Uterus (tissue), 4 donors: ENCODE measurements around the gene ZNF763. TPM values are rescaled to one million over a fixed set of nuclear protein-coding genes. Genes with fewer than 3 reads are reported as not detected.
"Not testable (repeated sequence)": the region's sequence is repeated elsewhere in the genome, so short reads cannot be mapped to it uniquely, and the experiment has no call there.

Source experiments
- DNase-seq, 2 donors: peaks; one replicate each; pipeline ENCODE4 v3.0.0-alpha.2; 2019 to 2020
- H3K27ac ChIP-seq, 2 donors: fragments of 200-600 bp; sonication (generic); 1 replicate in 1 of 2; 2 replicates in 1 of 2; pipeline ENCODE4 v1.5.1; 2016 to 2018
- H3K27me3 ChIP-seq, 2 donors: fragments of 200-600 bp; sonication (generic); one replicate each; pipeline ENCODE4 v1.5.1; 2018 to 2019; ENCODE audit warnings: control low read depth in 1 of 2
- H3K36me3 ChIP-seq, 2 donors: fragments of 200-600 bp; sonication (generic); one replicate each; pipeline ENCODE4 v1.5.1; 2019; ENCODE audit warnings: control low read depth in 1 of 2
- H3K4me1 ChIP-seq, 2 donors: fragments of 200-600 bp; sonication (generic); one replicate each; pipeline ENCODE4 v1.5.1; 2018 to 2019; ENCODE audit warnings: control low read depth in 1 of 2
- H3K4me3 ChIP-seq, 2 donors: fragments of 200-600 bp; sonication (generic); 1 replicate in 1 of 2; 2 replicates in 1 of 2; pipeline ENCODE4 v1.5.1; 2018 to 2019; ENCODE audit warnings: mild to moderate bottlenecking in 1 of 2
- H3K9me3 ChIP-seq, 2 donors: fragments of 200-600 bp; sonication (generic); one replicate each; pipeline ENCODE4 v1.5.1; 2019; ENCODE audit warnings: control low read depth in 1 of 2
- POLR2A ChIP-seq, 2 donors: fragments of 450-650 bp; IDR thresholded peaks; one replicate each; pipeline ENCODE4 v1.6.1; 2016; ENCODE audit warnings: antibody characterized with exemption in 2 of 2, mild to moderate bottlenecking in 1 of 2, moderate library complexity in 1 of 2
- intact Hi-C: fragments of 100-400 bp; cut with DNase I; formaldehyde crosslinking; loops from one replicate; pipeline ENCODE4 v1.15.1; 2023; ENCODE audit warnings: low total_unique reads
- total RNA-seq, 4 donors: library from RNA; depleted of rRNA in 3 of 4; stranded (reverse); fragments of >200 nt in 3 of 4; gene quantifications; one replicate each; pipeline versions ENCODE4 v1.1.0 to v1.2.4, GENCODE V29; 2014 to 2023
- TF ChIP-seq, protein P1 (sequence below), 4 experiments: fragments of 200-600 bp in 2 of 4; fragments of 450-650 bp in 2 of 4; sonication (generic) in 2 of 4; IDR thresholded peaks; one replicate each; pipeline ENCODE4 v1.5.1; 2016 to 2019; ENCODE audit warnings: antibody characterized with exemption in 4 of 4, mild to moderate bottlenecking in 2 of 4, moderate library complexity in 1 of 4
- donor health status: DM: yes; HTN: yes; CAD: no.

ZNF763 gene
- 1 to 10 TPM in 3 of 4 donors, under 1 TPM in 1; 0.88 to 6.0 (median 1.7) TPM for total RNA-seq

DNA sequence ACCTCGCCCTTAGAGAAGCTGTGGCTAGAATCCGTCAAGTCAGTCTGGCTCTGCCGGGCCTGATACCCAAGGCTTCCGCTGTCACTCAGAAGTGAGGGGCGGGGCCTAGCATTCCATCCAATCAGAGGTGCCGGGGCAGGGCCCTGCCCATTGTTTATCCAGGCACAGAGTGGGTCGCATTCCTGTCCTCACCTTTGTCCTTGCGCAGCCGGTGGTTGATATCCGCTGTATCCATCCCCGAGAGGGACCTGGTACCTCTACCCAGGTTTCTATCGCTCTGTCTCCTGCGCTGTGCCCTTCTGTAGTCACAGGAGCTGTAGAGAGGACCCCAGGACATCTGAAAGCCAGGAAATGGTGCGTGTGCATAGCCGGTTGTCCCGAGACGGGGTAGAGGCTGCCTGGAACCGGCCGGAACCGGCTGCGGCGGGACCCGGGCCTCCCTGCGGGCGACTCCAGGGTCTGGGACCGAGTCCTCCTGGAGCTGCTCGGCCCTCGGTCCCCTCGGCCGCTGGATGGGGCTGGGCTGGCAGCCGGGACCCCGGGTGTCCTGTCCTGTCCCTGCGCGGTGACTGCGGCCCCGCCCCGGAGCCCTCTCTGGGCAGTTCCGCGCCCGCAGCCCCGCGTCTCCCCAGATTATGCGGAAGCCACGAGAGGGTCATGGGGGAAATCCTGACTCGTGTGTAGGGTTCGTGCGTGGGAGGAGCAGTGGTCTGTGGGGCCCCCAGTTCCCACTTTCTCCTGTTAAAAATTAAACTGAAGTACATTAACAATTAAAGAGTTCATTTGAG lies at the start of gene ZNF763:
Gene ZNF763 (plus strand): TSS at position 183 of the 788 bp plus-strand sequence. CDS start 169 bp downstream, at position 352.
- Histone ChIP-seq H3K36me3 (no peaks in the 10 kb centered on the region), H3K27me3 (no peaks in the 10 kb centered on the region), H3K4me3 (peak within 1 kb of the TSS; percentile 52 to 79), H3K9me3 (no peaks in the 10 kb centered on the region), H3K27ac (peak within 1 kb of the TSS; percentile 89 to 99), H3K4me1 (peaks cover 0 to 6% of the 10 kb centered on the region in 2 donors)
- TF ChIP-seq POLR2A (IDR thresholded peaks at IDR 0.05) = peak; percentile 50 to 63
- TF ChIP-seq, protein P1, sequence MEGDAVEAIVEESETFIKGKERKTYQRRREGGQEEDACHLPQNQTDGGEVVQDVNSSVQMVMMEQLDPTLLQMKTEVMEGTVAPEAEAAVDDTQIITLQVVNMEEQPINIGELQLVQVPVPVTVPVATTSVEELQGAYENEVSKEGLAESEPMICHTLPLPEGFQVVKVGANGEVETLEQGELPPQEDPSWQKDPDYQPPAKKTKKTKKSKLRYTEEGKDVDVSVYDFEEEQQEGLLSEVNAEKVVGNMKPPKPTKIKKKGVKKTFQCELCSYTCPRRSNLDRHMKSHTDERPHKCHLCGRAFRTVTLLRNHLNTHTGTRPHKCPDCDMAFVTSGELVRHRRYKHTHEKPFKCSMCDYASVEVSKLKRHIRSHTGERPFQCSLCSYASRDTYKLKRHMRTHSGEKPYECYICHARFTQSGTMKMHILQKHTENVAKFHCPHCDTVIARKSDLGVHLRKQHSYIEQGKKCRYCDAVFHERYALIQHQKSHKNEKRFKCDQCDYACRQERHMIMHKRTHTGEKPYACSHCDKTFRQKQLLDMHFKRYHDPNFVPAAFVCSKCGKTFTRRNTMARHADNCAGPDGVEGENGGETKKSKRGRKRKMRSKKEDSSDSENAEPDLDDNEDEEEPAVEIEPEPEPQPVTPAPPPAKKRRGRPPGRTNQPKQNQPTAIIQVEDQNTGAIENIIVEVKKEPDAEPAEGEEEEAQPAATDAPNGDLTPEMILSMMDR (IDR thresholded peaks at IDR 0.05) = peak in 1 of 4 experiments; percentile 17
- DNase-seq = peak; percentile 91 to 93
- intact Hi-C loops = loop anchor here (2.0 kb wide), 1 partner anchor 24 kb away; no protein-coding TSS in a partner anchor

DNA sequence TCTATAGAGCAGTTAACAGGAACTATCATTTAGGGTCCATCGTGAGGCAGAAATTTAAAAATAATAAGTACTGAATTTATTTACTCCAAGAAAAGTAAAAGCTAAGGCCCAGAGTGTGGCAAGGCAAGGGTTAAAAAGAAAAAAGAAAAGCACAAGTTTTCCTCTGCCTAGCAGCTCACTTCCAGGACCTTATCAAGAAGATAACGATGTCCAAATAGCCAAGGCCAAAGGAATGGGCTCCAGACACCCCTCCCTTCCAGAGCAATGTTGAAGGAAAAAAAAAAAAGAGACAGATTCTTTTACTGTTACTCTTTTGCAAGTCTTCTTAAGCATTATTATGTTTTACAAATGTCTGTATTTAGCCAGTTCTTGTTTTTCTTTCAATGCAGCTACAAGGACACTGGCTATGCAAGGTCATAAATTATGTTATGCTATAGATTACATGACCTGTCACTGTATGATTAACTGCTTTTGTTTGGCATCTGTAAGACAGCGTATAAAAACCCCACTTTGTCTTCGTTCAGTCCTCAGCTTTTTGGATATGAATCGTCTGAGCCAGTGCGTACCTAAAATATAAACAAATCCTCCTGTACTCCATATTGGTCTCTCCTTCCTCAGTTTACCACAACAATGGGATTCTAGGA lies 42.9 kb upstream of the ZNF763 start:
- TF ChIP-seq, protein P1 (IDR thresholded peaks at IDR 0.05) = no peak
- TF ChIP-seq POLR2A (IDR thresholded peaks at IDR 0.05) = no peak
- H3K27me3 ChIP-seq = no peaks in the 10 kb centered on the region
- no peak for DNase-seq
- H3K4me3 ChIP-seq = no peak overlapping the region
- intact Hi-C loops = no loop called here
- peaks cover 0 to 6% of the 10 kb centered on the region in 2 donors for H3K4me1 ChIP-seq
- H3K27ac ChIP-seq = no peak overlapping the region
- no peaks in the 10 kb centered on the region for H3K36me3 ChIP-seq
- no peaks in the 10 kb centered on the region for H3K9me3 ChIP-seq

GRCh38 chr19:11924886-11925650 lies 39.8 kb upstream of the ZNF763 start, which contains the start of gene ZNF700:
ZNF700 (plus strand) TSS chr19:11925107; CDS start chr19:11925211, 104 bp downstream.
- DNase-seq = peak; percentile 94 to 96
- Histone ChIP-seq H3K27me3 (no peaks in the 10 kb centered on the region), H3K9me3 (no peaks in the 10 kb centered on the region), H3K36me3 (no peaks in the 10 kb centered on the region), H3K4me1 (peaks cover 0 to 6% of the 10 kb centered on the region in 2 donors), H3K27ac (peak within 1 kb of the TSS; percentile 90 to 92), H3K4me3 (peak within 1 kb of the TSS; percentile 65 to 91)
- intact Hi-C loops = loop anchor here (2.0 kb wide), 1 partner anchor 64 kb away; no protein-coding TSS in a partner anchor
- TF ChIP-seq, protein P1 (IDR thresholded peaks at IDR 0.05) = no peak
- TF ChIP-seq POLR2A (IDR thresholded peaks at IDR 0.05) = peak; percentile 49 to 56

DNA sequence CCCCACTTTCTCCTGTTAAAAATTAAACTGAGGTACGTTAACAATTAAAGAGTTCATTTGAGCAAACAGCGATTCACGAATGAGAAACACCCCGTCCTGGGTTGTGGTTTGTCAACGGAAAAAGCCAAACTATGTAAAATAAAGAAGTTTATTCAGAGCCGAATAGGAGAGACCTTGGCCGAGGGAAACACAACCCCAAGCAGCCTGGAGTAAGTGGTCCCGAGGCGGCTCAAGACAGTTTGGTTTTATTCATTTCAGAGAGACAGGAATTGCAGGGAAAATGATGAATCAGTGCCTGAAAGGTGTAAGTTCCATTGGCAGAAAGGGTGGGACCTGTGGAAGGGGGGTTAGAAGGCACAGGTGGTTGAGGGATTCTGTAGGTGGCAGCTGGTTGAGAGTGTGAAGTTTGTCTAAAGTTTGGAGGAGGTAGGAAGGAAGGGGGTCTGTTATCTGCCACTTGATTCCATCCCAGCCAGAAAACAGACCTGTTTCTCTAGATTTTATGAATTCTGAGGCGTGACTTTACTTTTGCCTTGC lies 39.1 kb upstream of the ZNF763 start:
- not testable (repeated sequence) for DNase-seq, H3K4me1 ChIP-seq, H3K36me3 ChIP-seq, H3K9me3 ChIP-seq, H3K27me3 ChIP-seq
- intact Hi-C loops = loop anchor here (2.0 kb wide), 1 partner anchor 63 kb away; no protein-coding TSS in a partner anchor
- H3K27ac ChIP-seq = peak overlapping the region; percentile 90 to 92
- peak overlapping the region; percentile 65 to 91 for H3K4me3 ChIP-seq

DNA sequence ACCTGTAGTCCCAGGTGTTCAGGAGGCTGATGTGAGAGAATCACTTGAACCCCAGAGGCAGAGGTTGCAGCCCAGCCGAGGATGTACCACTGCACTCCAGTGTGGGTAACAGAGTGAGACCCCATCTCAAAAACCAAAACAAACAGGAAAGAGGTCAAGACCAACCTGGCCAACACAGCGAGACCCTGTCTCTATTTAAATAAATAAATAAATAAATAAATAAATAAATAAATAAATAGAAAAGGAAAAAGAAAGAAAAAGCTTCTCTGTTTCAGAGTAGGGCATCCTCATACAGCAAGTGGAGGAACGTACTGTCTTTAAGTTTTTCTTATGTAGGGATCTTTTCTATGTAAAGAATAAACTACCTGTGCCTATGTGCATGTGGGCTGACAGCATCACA lies 37.6 kb upstream of the ZNF763 start:
- Histone ChIP-seq H3K36me3 (no peaks in the 10 kb centered on the region), H3K9me3 (no peaks in the 10 kb centered on the region), H3K27ac (no peak overlapping the region), H3K4me1 (peaks cover 0 to 6% of the 10 kb centered on the region in 2 donors), H3K27me3 (no peaks in the 10 kb centered on the region), H3K4me3 (no peak overlapping the region)
- TF ChIP-seq, protein P1 (IDR thresholded peaks at IDR 0.05) = no peak
- no peak for TF ChIP-seq POLR2A (IDR thresholded peaks at IDR 0.05)
- DNase-seq = no peak
- intact Hi-C loops = no loop called here
